Loucy (cell line): ENCODE measurements around the gene BRSK2.

ENCODE experiments used
- EZH2phosphoT487 ChIP-seq: fragments of 200-600 bp; IDR thresholded peaks from 2 replicates; pipeline ENCODE4 v1.6.1; 2018; ENCODE audit warnings: antibody characterized with exemption, mild to moderate bottlenecking, moderate library complexity, borderline replicate concordance
- TF ChIP-seq, protein P1 (sequence below): fragments of 200-600 bp; sonication (generic); conservative IDR thresholded peaks from 2 replicates; pipeline ENCODE4 v1.5.1; 2014; ENCODE audit warnings: mild to moderate bottlenecking, antibody characterized with exemption, low read length

DNA sequence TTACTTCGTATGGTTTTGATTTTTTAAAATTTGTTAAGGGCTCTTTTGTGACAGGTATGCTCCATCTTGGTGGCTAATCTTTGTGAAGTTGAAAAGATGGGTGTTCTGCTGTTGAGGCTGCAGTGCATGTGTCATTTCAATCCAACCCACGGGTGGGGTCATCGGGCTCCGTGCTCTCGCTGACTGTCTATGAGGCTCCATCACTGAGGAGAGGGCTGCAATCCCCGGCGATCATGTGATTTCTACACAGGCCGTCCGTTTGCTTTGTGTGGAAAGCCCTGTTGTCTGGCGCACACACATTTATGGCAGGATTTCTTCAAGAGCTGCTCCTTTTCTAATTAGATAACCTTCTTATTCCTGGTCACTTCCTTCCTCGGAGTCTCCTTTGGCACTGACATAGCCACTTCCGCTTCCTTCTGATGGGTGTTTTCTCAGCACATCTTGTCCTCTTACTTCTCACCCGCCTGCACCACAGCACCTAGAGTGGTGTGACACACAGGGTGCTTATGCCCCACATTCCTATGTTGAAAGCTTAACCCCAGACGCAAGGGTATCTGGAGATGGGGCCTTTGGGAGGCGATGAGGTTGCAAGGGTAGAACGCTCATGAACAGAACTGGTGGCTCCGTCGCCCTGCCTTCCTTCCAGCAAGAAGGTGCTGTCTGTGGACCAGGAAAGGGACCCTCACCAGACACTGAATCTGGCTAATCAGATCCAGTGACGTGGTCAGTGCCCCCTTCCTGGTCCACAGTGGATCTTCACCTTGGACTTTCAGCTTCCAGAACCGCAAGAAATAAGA lies 87.4 kb downstream of the BRSK2 start:
- TF ChIP-seq, protein P1, sequence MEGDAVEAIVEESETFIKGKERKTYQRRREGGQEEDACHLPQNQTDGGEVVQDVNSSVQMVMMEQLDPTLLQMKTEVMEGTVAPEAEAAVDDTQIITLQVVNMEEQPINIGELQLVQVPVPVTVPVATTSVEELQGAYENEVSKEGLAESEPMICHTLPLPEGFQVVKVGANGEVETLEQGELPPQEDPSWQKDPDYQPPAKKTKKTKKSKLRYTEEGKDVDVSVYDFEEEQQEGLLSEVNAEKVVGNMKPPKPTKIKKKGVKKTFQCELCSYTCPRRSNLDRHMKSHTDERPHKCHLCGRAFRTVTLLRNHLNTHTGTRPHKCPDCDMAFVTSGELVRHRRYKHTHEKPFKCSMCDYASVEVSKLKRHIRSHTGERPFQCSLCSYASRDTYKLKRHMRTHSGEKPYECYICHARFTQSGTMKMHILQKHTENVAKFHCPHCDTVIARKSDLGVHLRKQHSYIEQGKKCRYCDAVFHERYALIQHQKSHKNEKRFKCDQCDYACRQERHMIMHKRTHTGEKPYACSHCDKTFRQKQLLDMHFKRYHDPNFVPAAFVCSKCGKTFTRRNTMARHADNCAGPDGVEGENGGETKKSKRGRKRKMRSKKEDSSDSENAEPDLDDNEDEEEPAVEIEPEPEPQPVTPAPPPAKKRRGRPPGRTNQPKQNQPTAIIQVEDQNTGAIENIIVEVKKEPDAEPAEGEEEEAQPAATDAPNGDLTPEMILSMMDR: no peak
- no peak for TF ChIP-seq EZH2phosphoT487
